Hematopoietic multipotent progenitor cell treated with erythropoietin and hydrocortisone succinate and interleukin-3 and kit ligand, for 17 days (in vitro differentiated cells): ENCODE results near the gene DHRS4.

ENCODE experiments used
- DNase-seq: peaks from one replicate; pipeline ENCODE4 v3.0.0-alpha.2; 2015; ENCODE audit warnings: low spot score

Gene DHRS4

GRCh38 chr14:23953464-23954278 lies at the start of gene DHRS4:
Gene DHRS4, plus strand, starts transcription at chr14:23953770. Its CDS starts 19 bp downstream, at chr14:23953789.
- peak; percentile 84 for DNase-seq

GRCh38 chr14:23910101-23910875 lies 43.3 kb upstream of the DHRS4 start:
- DNase-seq, result no peak

- no peak for DNase-seq
Observed at GRCh38 chr14:23910876-23911210, 42.7 kb upstream of the DHRS4 start.

GRCh38 chr14:23915559-23915958 lies 38.0 kb upstream of the DHRS4 start:
- DNase-seq, result no peak

- DNase-seq, result no peak
Observed at GRCh38 chr14:23916004-23916403, 37.6 kb upstream of the DHRS4 start.

GRCh38 chr14:23916446-23916845 lies 37.1 kb upstream of the DHRS4 start:
- DNase-seq, result no peak

GRCh38 chr14:23922545-23922944 lies 31.0 kb upstream of the DHRS4 start:
- no peak for DNase-seq

- DNase-seq, result no peak
Observed at GRCh38 chr14:23925523-23926075, 28.0 kb upstream of the DHRS4 start.

- no peak for DNase-seq
Observed at GRCh38 chr14:23926543-23926942, 27.0 kb upstream of the DHRS4 start.

GRCh38 chr14:23929136-23929535 lies 24.4 kb upstream of the DHRS4 start:
- DNase-seq, result no peak

- peak; percentile 76 for DNase-seq
Observed at GRCh38 chr14:23929822-23930294, 23.7 kb upstream of the DHRS4 start.

- no peak for DNase-seq
Observed at GRCh38 chr14:23930742-23931141, 22.8 kb upstream of the DHRS4 start.

GRCh38 chr14:23931721-23932289 lies 21.8 kb upstream of the DHRS4 start:
- DNase-seq, result no peak

- no peak for DNase-seq
Observed at GRCh38 chr14:23932639-23933038, 20.9 kb upstream of the DHRS4 start.

- no peak for DNase-seq
Observed at GRCh38 chr14:23933108-23933741, 20.3 kb upstream of the DHRS4 start.

- DNase-seq, result no peak
Observed at GRCh38 chr14:23933742-23934128, 19.8 kb upstream of the DHRS4 start.

GRCh38 chr14:23935158-23935557 lies 18.4 kb upstream of the DHRS4 start:
- DNase-seq, result no peak

- no peak for DNase-seq
Observed at GRCh38 chr14:23936084-23936829, 17.3 kb upstream of the DHRS4 start.

GRCh38 chr14:23937203-23937602 lies 16.4 kb upstream of the DHRS4 start:
- DNase-seq, result no peak

- DNase-seq, result no peak
Observed at GRCh38 chr14:23938823-23939222, 14.7 kb upstream of the DHRS4 start.

GRCh38 chr14:23939607-23940326 lies 13.8 kb upstream of the DHRS4 start:
- no peak for DNase-seq
